LHCN-M2 (cell line): Measurements from ENCODE around the gene KRTAP19-1. TPM values are rescaled to one million over a fixed set of nuclear protein-coding genes. Genes with fewer than 3 reads are reported as not detected.

Experiments used
- DNase-seq: peaks from one replicate; pipeline ENCODE4 v3.0.0-alpha.2; 2012; ENCODE audit warnings: low read depth
- total RNA-seq: library from RNA; depleted of rRNA; stranded (reverse); fragments of >200 nt; gene quantifications from 2 replicates; pipeline ENCODE4 v1.2.3, GENCODE V29; 2014; rRNA removed

The KRTAP19-1 gene
- total RNA-seq, 1 experiment from 2014 or later = not detected

- DNase-seq = no peak
These were observed 50.0 kb downstream of the KRTAP19-1 start, which contains the start of gene KRTAP13-4 for GRCh38 chr21:30430170-30430655. Gene KRTAP13-4 (plus strand): TSS chr21:30430220. CDS start chr21:30430276, 56 bp downstream.

Other genes starting within 250 kb of the KRTAP19-1 start
- gene KRTAP24-1, start 197.4 kb downstream of the KRTAP19-1 start, total RNA-seq = not detected in 2 replicates
- not detected in 2 replicates for gene KRTAP25-1, start 190.9 kb downstream of the KRTAP19-1 start, total RNA-seq
- not detected in 2 replicates for gene KRTAP26-1, start 160.1 kb downstream of the KRTAP19-1 start, total RNA-seq
- not detected in 2 replicates for gene KRTAP27-1, start 142.7 kb downstream of the KRTAP19-1 start, total RNA-seq
- gene KRTAP23-1, start 131.8 kb downstream of the KRTAP19-1 start, total RNA-seq = not detected in 2 replicates
- not detected in 2 replicates for gene KRTAP13-2, start 108.1 kb downstream of the KRTAP19-1 start, total RNA-seq
- not detected in 2 replicates for gene KRTAP13-1, start 84.3 kb downstream of the KRTAP19-1 start, total RNA-seq
- not detected in 2 replicates for gene KRTAP13-3, start 54.4 kb downstream of the KRTAP19-1 start, total RNA-seq
- gene KRTAP13-4, start 50.1 kb downstream of the KRTAP19-1 start, total RNA-seq = not detected in 2 replicates
- not detected in 2 replicates for gene KRTAP15-1, start 40.1 kb downstream of the KRTAP19-1 start, total RNA-seq
- not detected in 2 replicates for gene KRTAP19-2, start 7.1 kb upstream of the KRTAP19-1 start, total RNA-seq
- gene KRTAP19-3, start 11.6 kb upstream of the KRTAP19-1 start, total RNA-seq = not detected in 2 replicates
- gene KRTAP19-4, start 16.8 kb upstream of the KRTAP19-1 start, total RNA-seq = not detected in 2 replicates
- gene KRTAP19-5, start 21.8 kb upstream of the KRTAP19-1 start, total RNA-seq = not detected in 2 replicates
- gene KRTAP19-6, start 61.5 kb upstream of the KRTAP19-1 start, total RNA-seq = not detected in 2 replicates
- not detected in 2 replicates for gene KRTAP19-7, start 80.9 kb upstream of the KRTAP19-1 start, total RNA-seq
- gene KRTAP22-2, start 110.0 kb upstream of the KRTAP19-1 start, total RNA-seq = not detected in 2 replicates
- not detected in 2 replicates for gene KRTAP6-3, start 112.1 kb upstream of the KRTAP19-1 start, total RNA-seq
- not detected in 2 replicates for gene KRTAP6-2, start 118.5 kb upstream of the KRTAP19-1 start, total RNA-seq
- not detected in 2 replicates for gene KRTAP22-1, start 120.7 kb upstream of the KRTAP19-1 start, total RNA-seq
- not detected in 2 replicates for gene KRTAP6-1, start 133.6 kb upstream of the KRTAP19-1 start, total RNA-seq
- gene KRTAP20-1, start 136.1 kb upstream of the KRTAP19-1 start, total RNA-seq = not detected in 2 replicates
- not detected in 2 replicates for gene KRTAP20-4, start 140.3 kb upstream of the KRTAP19-1 start, total RNA-seq
- not detected in 2 replicates for gene KRTAP20-2, start 154.8 kb upstream of the KRTAP19-1 start, total RNA-seq
- gene KRTAP20-3, start 162.5 kb upstream of the KRTAP19-1 start, total RNA-seq = not detected in 2 replicates
- gene KRTAP21-3, start 238.4 kb upstream of the KRTAP19-1 start, total RNA-seq = not detected in 2 replicates